Ascending aorta (tissue), 2 donors: Measurements from ENCODE around the gene SBK2. TPM values are rescaled to one million over a fixed set of nuclear protein-coding genes. Genes with fewer than 3 reads are reported as not detected.

Source experiments
- DNase-seq, 2 donors: peaks; one replicate each; pipeline ENCODE4 v3.0.0-alpha.2; 2019; ENCODE audit warnings: low spot score in 2 of 2
- H3K27ac ChIP-seq, 2 donors: fragments of 200-600 bp; sonication (generic); one replicate each; pipeline ENCODE4 v1.5.1; 2016 to 2017; ENCODE audit warnings: mild to moderate bottlenecking in 1 of 2
- H3K27me3 ChIP-seq: fragments of 200-600 bp; sonication (generic); one replicate; pipeline ENCODE4 v1.5.1; 2017
- H3K36me3 ChIP-seq, 2 donors: fragments of 200-600 bp; sonication (generic); one replicate each; pipeline ENCODE4 v1.5.1; 2016
- H3K4me1 ChIP-seq, 2 donors: fragments of 200-600 bp; sonication (generic); one replicate each; pipeline ENCODE4 v1.5.1; 2016 to 2017; ENCODE audit warnings: mild to moderate bottlenecking in 1 of 2
- H3K4me3 ChIP-seq, 2 donors: fragments of 200-600 bp; sonication (generic); one replicate each; pipeline ENCODE4 v1.5.1; 2016 to 2017; ENCODE audit warnings: mild to moderate bottlenecking in 1 of 2
- H3K9me3 ChIP-seq, 2 donors: fragments of 200-600 bp; sonication (generic); one replicate each; pipeline ENCODE4 v1.5.1; 2016
- intact Hi-C: fragments of 100-400 bp; cut with DNase I; formaldehyde crosslinking; loops from one replicate; pipeline ENCODE4 v1.15.1; 2023
- total RNA-seq: library from RNA; depleted of rRNA; stranded (reverse); fragments of >200 nt; gene quantifications from one replicate; pipeline ENCODE4 v1.1.0, GENCODE V29; 2016
- TF ChIP-seq, protein P1 (sequence below), 3 experiments: fragments of 200-600 bp in 2 of 3; fragments of 450-650 bp in 1 of 3; sonication (generic) in 2 of 3; IDR thresholded peaks; one replicate each; pipeline ENCODE4 v1.5.1; 2016 to 2019; ENCODE audit warnings: antibody characterized with exemption in 3 of 3, mild to moderate bottlenecking in 1 of 3, moderate library complexity in 1 of 3

SBK2 gene
- total RNA-seq, 1 donor from 2014 or later, result not detected

DNA sequence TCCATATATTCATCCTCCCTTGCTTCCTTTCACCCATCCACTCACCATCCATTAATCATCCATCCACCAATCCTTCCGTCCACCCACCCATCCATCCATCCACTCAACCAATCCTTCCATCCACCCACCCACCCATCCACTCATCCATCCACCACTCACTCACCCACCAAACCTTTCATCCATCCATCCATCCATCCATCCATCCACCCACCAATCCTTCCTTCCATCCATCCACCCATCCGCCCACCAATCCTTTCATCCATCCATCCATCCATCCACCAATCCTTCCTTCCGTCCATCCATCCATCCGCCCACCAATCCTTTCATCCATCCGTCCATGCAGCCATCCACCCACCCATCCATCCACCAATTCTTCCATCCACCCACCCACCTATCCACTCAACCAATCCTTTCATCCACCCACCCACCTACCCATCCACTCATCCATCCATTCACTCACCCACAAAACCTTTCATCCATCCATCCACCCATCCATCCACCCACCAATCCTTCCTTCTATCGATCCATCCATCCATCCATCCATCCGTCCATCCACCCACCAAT lies 5.4 kb upstream of the SBK2 start:
- no peak for DNase-seq
- intact Hi-C loops, result no loop called here
- TF ChIP-seq, protein P1, sequence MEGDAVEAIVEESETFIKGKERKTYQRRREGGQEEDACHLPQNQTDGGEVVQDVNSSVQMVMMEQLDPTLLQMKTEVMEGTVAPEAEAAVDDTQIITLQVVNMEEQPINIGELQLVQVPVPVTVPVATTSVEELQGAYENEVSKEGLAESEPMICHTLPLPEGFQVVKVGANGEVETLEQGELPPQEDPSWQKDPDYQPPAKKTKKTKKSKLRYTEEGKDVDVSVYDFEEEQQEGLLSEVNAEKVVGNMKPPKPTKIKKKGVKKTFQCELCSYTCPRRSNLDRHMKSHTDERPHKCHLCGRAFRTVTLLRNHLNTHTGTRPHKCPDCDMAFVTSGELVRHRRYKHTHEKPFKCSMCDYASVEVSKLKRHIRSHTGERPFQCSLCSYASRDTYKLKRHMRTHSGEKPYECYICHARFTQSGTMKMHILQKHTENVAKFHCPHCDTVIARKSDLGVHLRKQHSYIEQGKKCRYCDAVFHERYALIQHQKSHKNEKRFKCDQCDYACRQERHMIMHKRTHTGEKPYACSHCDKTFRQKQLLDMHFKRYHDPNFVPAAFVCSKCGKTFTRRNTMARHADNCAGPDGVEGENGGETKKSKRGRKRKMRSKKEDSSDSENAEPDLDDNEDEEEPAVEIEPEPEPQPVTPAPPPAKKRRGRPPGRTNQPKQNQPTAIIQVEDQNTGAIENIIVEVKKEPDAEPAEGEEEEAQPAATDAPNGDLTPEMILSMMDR (IDR thresholded peaks at IDR 0.05), result no peak

DNA sequence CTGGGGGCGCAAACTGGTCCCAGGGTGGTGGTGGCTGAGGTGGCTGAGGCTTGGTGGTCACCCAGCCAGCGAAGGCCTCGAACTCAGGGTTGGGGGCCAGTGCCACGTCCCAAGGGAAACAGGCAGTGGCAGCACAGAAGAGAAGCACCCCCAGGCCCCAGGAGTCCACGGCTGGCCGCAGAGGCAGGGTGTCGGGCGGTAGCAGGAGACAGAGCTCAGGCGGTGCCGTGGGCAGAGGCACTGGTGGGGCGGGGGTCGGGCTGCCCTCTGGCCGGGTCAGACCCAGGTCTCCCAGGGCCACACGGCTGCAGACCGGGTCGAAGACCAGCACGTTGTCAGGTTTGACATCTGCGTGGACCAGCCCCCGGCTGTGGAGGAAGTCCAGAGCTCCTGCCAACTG lies 4.2 kb upstream of the SBK2 start:
- no peak overlapping the region for H3K27ac ChIP-seq
- H3K9me3 ChIP-seq, result no peaks in the 10 kb centered on the region
- no peak for DNase-seq
- peaks cover 0 to under 1% of the 10 kb centered on the region in 2 donors for H3K4me1 ChIP-seq
- H3K27me3 ChIP-seq, result no peaks in the 10 kb centered on the region
- intact Hi-C loops, result no loop called here
- TF ChIP-seq, protein P1 (IDR thresholded peaks at IDR 0.05), result no peak
- no peak overlapping the region for H3K4me3 ChIP-seq
- no peaks in the 10 kb centered on the region for H3K36me3 ChIP-seq

More for the DNA sequence above, 5.4 kb upstream of the SBK2 start:
- Histone ChIP-seq H3K4me3 (no peak overlapping the region), H3K9me3 (no peaks in the 10 kb centered on the region), H3K4me1 (peaks cover 0 to 12% of the 10 kb centered on the region in 2 donors), H3K27ac (no peak overlapping the region), H3K36me3 (no peaks in the 10 kb centered on the region), H3K27me3 (no peaks in the 10 kb centered on the region)

DNA sequence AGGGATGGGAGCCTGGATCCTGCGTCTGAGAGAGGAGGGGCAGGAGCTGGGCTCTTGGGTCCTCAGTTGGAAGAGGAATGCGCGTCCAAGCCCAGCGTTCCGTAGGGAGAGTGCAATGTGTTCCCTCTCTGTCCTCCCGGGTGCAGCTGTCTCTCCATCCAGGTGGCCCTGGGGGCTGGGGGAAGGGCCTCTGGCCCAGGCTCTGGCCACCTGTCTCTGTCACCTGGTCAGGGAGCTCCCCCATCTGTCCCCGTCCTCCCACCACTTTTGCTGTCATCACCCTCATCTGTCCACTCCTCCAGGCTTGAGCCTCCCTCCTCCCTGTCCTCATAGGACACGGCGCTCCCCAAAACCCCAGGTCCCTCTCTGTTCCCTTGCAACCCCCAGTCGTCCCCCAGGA lies 3.7 kb upstream of the SBK2 start:
- H3K9me3 ChIP-seq, result no peaks in the 10 kb centered on the region

DNA sequence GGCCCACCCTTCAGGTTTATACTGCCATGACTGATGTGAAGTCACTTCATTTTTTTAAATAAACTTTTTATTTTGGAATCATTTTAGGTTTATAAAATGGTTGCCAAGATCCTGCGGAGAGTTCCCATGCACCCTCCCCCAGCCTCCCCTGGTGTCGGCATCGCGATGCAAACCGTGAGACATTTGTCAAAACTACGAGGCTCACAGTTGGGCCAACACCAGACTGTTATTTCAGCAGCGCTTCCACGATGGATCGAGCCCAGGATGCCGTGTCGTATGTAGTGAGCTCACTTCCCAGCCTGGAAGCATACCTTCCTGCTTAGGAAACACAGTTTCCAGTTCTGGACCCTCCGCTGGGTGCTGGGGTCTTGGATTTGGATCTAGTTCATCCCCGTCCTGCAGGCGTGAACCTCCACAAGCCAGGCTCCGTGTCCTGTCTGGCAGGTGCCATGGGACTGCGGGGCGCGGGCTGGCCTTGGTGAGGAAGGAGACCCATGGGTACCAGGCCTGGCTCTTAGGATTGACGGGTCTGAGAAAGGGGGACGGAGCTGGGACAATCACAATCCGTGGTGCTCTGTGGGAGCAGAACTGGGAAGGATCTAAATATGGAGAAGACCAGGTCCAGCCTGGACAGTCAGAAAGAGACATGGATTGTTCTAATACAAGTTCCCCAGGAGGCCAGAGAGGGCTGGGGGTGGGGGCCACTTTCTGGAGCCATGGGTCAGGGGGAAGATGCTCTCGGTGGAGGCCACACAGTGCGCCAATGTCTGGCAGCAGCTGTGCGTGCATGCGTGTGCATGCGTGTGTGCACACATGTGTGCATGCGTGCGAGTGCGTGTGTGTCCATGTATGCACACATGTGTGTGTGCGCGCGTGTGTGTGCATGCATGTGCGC lies 2.4 kb upstream of the SBK2 start:
- H3K4me1 ChIP-seq, result no peaks in the 10 kb centered on the region
- no peaks in the 10 kb centered on the region for H3K36me3 ChIP-seq
- H3K4me3 ChIP-seq, result no peak overlapping the region
- no peaks in the 10 kb centered on the region for H3K27me3 ChIP-seq
- H3K9me3 ChIP-seq, result no peaks in the 10 kb centered on the region
- H3K27ac ChIP-seq, result no peak overlapping the region
- TF ChIP-seq, protein P1 (IDR thresholded peaks at IDR 0.05), result no peak
- intact Hi-C loops, result no loop called here
- DNase-seq, result no peak

More for the DNA sequence above, 3.7 kb upstream of the SBK2 start:
- no peak for DNase-seq
- intact Hi-C loops, result no loop called here
- H3K36me3 ChIP-seq, result no peaks in the 10 kb centered on the region
- TF ChIP-seq, protein P1 (IDR thresholded peaks at IDR 0.05), result no peak
- no peak overlapping the region for H3K27ac ChIP-seq
- H3K4me1 ChIP-seq, result no peaks in the 10 kb centered on the region
- no peak overlapping the region for H3K4me3 ChIP-seq
- H3K27me3 ChIP-seq, result no peaks in the 10 kb centered on the region

DNA sequence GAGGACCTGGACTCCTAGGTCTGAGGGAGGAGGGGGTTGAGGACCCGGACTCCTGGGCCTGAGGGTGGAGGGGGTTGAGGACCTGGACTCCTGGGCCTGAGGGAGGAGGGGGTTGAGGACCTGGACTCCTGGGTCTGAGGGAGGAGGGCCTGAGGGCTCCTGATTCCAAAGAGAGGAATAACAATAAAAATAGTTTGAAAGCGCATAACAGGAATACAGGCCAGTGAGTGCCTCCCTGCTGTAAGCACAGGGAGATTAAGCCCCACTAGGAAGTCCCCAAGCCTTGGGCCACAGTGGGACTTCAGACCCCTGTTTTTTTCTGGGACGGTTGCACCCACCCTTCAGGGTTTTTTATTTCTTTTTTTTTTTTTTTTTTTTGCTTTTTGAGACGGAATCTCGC lies 1.2 kb upstream of the SBK2 start:
- H3K36me3 ChIP-seq, result no peaks in the 10 kb centered on the region
- intact Hi-C loops, result no loop called here
- H3K27me3 ChIP-seq, result no peaks in the 10 kb centered on the region
- TF ChIP-seq, protein P1 (IDR thresholded peaks at IDR 0.05), result no peak
- DNase-seq, result no peak
- H3K27ac ChIP-seq, result no peak overlapping the region
- H3K4me1 ChIP-seq, result no peaks in the 10 kb centered on the region
- H3K9me3 ChIP-seq, result no peaks in the 10 kb centered on the region
- no peak overlapping the region for H3K4me3 ChIP-seq
